C1 segment of cervical spinal cord (tissue), 14 donors: ENCODE measurements around the gene PDE4C.

Source experiments
- DNase-seq, 14 donors: peaks; one replicate each; lab custom pipeline; 2025; lab: John Stamatoyannopoulos, UW

Gene PDE4C

DNA sequence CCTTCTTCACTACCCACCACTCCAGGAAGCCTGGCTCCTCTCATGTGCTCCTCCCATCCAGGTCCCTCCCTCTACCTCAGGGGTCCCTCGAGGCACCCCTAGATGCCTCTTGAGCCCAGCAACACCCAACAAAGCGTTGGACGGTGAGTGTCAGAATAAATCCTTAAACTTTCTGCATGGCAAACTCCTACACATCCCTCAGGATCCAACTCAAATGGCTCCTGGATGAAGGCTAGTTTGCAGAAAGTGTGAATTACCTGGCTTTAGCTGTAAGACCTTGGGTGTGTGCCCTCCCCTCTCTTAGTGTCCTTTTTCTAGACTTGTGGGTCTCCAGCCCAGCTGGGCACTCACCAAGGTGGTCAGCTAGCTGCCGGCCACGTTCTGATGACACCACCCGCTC is 27.9 kb downstream of the PDE4C start:
- no peak for DNase-seq

DNA sequence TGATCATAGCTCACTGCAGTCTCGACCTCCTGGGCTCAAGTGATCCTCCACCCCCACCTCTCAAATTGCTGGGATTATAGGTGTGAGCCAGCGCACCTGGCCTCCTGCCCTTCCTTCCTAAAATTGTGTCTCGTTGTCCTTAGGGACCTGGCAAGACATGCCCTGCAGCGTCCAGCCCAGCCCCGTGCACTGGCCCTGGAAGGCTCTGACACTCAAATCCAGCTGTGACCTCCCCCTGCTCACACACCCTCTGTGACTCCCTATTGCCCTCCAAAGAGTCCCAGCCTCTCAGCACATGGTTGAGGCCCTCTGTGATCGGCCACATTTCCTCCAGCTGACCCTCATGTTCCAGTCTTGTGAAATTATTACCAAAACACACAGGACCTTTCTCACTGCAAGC is 28.3 kb downstream of the PDE4C start:
- DNase-seq = no peak

DNA sequence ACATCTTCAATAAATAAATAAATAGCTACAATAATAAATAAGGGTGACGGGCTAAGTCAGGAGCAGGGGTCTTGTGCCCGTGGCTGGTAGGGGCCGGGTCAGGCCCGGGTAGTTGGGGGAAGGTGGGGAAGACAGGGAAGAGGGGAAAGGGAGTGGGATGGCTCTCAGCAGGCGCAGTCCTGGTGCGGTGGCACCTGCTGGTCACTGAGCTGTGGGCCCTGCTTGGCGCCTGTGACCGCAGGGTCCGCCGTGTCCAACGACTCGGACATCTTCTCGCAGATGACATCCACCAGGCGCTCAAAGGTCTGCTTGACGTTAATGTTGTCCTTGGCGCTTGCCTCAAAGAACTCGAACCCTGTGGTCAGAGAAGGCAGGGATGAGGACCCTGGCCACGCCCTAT is 28.9 kb downstream of the PDE4C start:
- DNase-seq = no peak

DNA sequence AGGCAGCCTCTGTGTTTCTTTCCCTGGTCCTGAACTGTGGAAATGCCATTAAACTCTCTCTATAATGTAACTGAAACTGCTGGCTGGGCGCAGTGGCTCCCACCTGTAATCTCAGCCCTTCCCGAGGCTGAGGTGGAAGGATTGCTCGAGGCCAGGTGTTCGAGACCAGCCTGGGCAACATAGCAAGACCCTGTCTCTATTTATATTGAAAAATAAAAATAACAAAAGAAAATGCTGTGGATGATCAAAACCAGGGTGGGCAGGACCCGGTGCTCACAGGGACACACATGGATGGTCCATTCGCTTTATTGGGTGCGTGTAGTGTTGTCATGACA is 29.8 kb downstream of the PDE4C start:
- no peak for DNase-seq

DNA sequence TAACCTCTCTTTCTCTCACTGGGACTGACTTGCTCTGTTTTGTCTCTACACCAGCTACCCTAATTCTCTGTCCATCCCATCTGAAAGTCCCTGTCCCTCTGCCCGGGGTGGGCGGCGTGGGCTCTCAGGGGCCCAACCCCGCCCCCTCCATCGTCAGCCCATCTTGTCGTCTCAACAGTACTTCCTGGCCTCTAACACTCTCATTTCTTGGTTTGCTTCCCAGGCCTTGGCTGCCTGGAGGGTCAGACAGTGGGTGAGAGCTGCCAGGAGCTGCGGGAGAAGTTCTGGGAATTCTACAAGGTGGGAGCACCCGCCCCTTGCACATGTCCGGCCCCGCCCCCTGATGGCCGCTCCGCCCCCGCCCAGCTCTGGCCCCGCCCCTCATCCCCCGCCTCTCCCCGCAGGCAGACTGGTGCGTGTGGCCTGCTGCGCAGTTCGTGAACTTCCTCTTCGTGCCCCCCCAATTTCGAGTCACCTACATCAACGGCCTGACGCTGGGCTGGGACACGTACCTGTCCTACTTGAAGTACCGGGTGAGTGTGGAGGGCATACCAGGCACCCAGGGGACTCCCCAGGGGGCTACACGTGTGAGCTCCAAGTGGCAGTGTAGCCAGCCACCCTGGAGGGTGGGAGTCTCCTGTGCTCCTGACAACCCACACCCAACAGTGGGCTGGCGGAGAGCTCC is 31.5 kb downstream of the PDE4C start:
- DNase-seq = peak in 4 of 14 donors; percentile 8 to 55 (median 18)

DNA sequence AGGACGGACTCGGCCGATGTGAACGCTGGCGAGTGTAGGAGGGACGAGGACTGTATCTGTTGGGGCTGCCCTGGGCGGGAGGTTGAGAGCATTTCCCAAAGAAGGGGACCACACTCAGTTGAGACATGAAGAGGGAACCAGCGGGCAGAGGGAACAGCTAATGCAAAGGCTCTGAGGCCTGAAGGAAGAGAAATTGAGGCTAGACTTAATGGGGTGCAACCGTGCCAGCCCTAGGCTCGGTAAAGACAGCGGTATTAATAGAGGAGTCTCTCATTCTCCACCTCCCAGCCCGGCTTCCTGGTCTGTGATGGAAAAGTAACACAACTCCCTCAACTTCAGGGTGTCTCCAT is 32.1 kb downstream of the PDE4C start:
- no peak for DNase-seq

DNA sequence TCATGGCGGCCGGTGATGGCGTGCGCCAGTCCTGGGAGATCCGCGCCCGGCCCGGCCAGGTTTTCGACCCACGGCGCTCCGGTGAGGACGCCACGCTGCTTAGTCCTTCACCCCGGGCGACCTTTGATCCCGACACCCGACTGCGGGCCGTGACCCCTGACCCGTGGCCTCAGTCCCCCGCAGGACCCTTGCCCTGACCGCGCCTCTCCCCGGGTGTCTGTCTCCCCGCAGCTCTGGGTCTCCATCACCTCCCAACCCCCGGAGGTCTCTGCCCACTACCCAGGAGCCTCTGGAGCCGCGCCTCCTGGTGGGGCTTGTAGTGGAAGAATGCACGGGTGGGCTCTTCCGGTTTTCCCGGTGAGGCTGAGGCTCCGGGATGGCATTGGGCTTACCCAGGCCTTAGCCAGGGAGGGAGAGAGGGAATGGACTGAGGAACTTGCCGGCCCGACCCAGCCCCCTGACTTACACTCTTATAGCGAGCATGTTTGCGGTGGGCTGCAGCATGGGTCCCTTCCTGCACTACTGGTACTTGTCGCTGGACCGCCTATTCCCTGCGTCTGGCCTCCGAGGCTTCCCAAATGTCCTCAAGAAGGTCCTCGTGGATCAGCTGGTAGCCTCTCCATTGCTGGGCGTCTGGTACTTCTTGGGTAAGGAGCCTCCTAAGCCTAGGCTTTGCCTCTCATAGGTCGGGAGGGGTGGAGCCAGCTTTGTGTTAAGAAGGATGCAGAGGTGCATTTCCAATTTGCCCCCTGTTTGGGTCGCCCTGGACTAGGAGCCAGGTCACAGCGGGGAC is 32.7 kb downstream of the PDE4C start:
- no peak for DNase-seq

DNA sequence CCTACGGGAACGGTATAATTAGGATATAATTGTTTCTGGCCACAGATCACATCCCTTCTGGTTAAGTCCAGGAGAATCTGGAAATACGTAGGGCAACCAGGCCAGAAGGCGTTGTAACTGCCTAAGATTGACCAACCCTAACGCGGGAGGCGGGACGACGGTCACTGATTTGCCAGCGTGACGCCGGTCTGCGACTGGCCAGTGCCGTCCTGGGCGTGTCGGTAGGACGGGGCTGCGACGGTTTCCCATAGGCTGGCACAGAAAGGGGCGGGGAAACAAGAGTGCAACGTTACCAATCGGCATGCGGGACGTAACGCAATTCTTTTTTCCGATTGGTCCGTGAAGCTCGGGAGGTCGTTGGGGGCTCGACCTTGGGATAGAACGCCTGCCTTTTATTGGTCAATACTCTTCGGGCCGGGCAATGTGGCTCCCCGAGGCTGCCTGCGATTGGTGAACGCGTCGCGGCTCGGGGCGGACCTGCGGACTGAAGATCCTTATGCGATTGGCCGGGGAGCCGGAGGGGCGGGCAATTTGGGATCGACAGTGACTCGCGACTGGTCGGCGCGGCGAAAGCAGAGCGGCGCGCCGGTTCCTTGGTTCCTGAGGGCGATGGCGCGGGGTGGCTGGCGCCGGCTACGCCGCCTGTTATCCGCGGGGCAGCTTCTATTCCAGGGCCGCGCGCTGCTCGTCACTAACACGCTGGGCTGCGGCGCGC is 33.4 kb downstream of the PDE4C start, which contains the start of gene MPV17L2:
MPV17L2 (plus strand) TSS at position 546 of the 715 bp plus-strand sequence; CDS start at position 610, 64 bp downstream.
- DNase-seq = peak; percentile 94 to 100 (median 99)

DNA sequence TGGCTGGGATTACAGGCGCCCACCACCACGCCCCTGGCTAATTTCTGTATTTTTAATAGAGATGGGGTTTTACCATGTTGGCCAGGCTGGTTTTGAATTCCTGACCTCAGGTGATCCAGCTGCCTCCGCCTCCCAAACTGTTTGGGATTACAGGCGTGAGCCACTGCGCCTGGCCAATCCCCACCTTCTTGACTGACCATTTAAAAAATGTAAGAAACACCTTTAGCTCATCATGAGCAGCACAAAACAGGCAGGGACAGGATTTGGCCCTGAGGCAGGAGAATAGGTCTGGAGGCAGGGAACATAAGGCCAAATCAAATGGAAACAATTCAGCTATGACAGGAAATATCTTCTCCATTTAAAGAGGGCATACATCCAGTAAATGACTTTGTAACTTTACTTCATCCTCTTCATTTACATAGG is 34.6 kb downstream of the PDE4C start:
- DNase-seq = no peak

DNA sequence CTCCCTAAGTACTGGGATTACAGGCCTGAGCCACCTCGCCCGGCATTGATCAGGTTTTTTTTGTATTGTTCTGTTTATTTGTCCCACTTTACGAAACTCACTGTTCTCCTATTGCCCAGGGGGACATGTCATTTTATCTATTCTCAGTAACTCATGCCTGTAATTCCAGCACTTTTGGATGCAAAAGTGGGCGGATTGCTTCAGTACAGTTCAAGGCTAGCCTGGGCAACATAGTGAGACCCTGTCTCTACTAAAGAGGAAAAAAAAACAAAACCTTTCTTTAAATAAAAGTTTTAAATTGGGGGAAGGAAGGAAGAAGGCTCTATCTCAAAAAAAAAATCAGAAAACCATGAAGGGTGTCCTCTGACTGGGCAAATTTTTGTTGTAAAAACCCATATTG is 36.0 kb downstream of the PDE4C start:
- no peak for DNase-seq

DNA sequence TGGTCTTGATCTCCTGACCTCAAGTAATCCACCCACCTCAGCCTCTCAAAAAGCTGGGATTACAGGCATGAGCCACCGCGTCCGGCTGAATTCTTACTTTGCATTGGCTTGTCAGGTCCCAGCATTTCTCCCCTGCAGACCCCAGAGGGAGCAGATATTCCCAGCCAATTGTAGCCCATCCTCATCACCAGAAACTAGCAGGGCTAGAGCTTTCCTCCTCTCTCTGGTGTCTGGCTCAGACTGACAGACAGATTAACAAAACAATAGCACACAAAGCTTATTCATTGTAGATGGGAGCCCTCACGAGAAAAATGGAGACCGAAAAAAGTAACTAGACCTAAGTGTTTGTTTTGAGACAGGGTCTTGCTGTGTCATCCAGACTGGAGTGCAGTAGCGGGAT is 40.7 kb downstream of the PDE4C start:
- no peak for DNase-seq

DNA sequence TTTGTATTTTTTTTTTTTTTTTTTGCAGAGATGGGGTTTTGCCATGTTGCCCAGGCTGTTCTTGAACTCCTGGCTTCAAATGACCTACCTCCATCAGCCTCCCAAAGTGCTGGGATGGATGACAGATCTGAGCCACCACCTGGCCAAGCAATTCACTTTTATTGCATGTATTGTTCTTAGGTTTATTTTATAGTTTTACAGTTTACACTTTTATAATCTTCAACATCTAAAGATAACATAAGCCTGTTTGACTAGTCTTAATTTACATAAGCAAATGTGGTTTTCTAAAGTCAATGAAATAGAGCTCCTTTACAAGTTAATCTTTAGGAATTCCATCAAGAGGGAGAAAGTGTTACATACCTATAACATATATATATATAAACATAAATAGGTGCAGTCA is 42.7 kb downstream of the PDE4C start:
- no peak for DNase-seq

DNA sequence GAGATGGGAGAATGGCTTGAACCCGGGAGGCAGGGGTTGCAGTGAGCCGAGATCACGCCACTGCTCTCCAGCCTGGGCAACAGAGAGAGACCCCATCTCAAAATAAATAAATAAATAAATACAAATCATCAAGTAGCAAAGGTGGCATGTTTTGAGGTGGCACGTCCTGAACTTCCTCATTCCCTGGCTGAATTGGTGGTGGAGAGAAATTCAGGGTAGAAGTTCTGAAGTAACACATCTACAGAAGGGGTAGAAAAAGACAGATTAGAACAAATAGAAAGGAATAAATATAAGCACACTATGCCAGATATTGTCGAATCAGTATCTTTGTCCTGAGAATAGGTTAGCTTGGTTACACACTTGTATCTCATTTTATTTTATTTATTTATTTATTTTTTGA is 46.3 kb downstream of the PDE4C start:
- no peak for DNase-seq

DNA sequence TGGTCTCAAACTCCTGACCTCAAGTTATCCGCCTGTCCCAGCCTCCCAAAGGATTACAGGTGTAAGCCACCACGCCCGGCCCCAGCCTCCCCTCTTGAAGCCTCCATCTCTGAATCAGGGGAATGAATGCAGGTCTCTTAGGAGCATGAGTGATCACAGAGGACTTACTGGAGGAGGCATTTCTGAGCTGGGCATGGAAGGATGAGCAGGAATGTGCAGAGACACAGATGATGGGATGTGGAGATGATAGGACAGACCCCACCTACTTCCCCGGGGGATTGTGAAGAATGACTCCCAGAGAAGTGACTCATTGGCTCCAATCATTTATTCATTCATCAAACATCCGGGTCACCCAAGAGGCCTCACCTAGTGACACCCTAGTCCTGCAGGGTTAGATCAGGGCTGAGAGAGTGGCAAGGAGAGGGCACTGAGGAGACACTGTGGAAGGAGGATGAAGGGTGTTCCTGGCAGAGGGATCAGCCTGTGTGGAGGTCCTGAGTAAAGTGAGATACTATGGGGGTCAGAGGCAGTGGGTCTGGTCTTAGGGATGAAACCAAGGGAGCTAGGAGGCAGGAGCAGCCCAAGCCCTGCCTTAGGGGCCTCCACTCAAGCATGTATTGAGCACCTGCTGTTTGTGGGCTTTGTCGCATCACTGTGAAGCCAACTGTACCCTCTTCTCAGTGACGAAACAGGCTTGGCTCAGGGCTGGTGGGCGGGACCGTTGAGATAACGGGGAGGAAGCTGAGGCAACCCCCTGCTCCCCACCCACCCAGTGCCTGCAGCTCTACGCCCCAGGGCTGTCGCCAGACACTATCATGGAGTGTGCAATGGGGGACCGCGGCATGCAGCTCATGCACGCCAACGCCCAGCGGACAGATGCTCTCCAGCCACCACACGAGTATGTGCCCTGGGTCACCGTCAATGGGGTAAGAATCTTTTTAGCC is 49.6 kb downstream of the PDE4C start:
- DNase-seq = no peak

DNA sequence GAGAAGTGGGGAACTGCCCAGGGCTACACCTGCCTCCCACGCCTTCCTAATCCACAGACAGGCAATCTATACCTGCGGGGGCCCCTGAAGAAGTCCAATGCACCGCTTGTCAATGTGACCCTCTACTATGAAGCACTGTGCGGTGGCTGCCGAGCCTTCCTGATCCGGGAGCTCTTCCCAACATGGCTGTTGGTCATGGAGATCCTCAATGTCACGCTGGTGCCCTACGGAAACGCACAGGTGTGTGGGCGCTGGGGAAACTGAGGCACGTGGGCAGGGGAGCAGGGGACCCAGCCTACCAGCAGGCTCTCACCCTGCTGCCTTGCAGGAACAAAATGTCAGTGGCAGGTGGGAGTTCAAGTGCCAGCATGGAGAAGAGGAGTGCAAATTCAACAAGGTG is 51.3 kb downstream of the PDE4C start:
- no peak for DNase-seq
